GM21526 (cell line): ENCODE results near the gene ZNF624.
"Not testable (repeated sequence)": the region's sequence is repeated elsewhere in the genome, so short reads cannot be mapped to it uniquely, and the experiment has no call there.

Experiments used
- ATAC-seq: cut with Tn5 transposase; IDR thresholded peaks from one replicate; pipeline ENCODE4 v1.9.1; 2021; ENCODE audit warnings: moderate library complexity; ENCODE audit not compliant: unreplicated experiment, low FRiP score

ZNF624 gene

DNA sequence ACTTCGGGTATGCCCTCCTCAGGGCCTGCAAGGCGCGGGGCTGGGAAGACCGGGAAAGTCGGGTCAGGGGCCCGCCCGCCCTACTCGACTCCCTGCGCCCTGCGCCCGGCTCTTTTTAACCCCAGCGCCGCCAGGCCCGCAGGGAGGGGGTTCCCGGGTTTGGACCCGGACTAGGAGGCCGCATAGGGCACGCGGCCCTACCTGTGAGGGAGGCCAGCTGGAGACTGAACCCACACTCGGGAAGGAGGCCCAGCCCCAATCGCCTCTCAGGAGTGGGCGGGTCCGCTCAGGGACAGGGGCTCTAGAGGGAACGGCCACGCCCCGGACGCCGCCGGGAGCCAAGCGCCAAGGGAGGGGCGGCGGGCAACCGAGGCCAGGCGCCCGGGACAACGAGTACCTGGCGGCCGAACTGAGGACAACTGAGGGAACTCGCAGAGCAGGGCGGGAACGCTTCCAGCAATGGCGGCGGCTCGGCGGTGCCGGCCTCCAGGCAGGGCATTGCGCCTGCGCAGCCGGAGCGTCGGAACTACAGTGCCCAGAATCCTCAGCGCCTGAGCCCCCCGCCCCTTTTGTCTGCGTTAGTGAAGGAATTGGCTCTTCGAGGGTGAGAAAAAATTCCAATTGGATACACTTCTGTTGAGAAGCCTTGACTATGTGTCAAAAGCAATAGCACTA, at the start of gene ZNF624:
ZNF624 (minus strand) TSS at position 484 of the 675 bp plus-strand sequence.
- peak; percentile 90 for ATAC-seq

DNA sequence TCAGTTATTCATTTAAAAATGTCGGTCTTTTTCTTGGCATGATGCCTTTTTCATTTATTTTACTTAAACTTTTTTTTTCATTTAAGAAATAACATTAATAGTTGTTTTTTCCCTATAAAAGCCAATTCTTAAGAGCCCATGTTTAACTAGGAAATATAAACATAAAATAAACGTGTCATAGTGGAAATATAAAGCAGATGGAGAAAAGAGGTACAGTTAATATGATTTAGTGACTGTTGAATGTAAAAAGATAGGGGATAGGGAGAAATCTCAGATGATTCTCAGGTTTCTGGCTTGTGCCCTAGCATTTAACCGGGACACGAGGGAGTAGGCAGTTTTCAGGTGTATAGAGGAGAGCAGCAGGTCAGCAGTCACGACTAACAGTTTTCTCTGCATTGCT, 44.0 kb upstream of the ZNF624 start:
- ATAC-seq = not testable (repeated sequence)

DNA sequence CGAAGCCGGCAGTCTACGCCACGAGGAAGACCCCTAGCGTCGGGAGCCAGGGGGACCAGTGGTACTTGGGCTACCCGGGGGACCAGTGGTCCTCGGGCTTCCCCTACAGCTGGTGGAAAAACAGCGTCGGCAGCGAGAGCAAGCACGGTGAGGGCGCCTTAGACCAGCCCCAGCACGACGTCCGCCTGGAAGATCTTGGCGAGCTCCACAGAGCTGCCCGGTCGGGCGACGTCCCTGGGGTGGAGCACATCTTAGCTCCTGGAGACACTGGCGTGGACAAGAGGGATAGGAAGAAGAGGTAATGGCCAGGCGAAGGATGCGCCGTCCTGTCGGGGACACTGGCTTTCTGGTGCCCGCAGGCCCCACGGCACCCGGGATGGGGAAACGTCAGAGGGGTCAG, 36.8 kb upstream of the ZNF624 start:
- not testable (repeated sequence) for ATAC-seq

DNA sequence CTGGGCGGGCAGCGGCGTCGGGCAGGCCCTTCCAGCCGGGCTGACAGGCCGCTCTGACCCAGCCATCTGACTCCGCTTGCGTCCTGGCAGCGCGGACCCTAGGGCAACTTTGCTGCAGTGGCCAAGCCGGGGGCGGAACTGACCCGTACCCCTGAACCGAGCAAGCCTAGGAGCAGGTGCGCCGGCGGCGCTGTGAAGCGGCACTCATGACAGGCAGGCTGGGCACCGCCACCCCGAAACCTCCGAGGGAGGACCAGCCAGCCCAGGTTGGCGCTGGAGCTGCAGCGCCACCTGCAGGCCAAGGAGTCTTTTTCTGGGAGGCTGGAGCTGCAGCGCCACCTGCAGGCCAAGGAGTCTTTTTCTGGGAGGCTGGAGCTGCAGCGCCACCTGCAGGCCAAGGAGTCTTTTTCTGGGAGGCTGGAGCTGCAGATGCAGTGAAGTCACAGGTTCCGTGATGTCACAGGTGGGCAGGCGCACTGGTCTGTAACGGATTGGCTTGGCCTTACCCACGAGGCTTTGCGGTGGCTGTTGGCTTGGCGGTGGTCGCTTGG, 36.2 kb upstream of the ZNF624 start, which contains the start of gene CCDC144A:
CCDC144A (plus strand) TSS at position 511 of the 551 bp plus-strand sequence. CDS start 160 bp downstream, outside the sequence.
- not testable (repeated sequence) for ATAC-seq

DNA sequence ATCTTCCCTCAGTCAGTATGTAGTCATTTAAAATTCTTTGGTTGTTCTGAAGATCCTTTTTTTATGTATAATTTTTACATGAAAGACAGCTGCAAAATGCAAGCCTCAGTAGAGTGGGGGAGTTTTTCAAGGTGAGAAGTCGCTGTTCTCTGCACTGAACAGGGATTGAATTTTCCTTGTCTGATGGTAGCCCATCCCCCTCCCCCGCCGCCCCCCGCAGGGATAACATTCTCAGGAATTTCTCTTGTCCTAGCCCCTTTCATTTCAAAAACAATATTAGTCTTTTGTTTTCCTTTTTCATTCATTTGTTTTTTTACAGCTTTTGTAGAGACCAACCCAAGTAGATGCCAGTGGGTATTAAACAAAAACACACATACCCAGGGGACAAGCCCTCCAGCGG, 33.5 kb upstream of the ZNF624 start:
- not testable (repeated sequence) for ATAC-seq

DNA sequence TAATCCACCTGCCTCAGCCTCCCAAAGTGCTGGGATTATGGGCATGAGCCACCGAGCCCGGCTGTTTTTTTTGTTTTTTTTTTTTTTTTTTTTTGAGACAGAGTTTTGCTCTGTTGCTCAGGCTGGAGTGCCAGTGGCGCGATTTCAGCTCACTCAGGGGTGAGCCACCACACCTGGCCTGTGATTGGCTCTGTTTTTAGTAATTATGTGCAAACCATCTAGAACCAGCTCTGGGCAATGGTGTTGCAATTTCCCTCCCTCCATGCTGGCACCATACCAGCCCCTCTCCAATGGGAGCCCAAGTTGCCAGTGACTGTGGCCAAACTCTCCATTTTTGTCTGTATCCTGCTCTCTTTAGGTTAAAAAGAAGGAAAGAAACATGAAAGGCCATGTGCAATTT, 32.4 kb upstream of the ZNF624 start:
- not testable (repeated sequence) for ATAC-seq

DNA sequence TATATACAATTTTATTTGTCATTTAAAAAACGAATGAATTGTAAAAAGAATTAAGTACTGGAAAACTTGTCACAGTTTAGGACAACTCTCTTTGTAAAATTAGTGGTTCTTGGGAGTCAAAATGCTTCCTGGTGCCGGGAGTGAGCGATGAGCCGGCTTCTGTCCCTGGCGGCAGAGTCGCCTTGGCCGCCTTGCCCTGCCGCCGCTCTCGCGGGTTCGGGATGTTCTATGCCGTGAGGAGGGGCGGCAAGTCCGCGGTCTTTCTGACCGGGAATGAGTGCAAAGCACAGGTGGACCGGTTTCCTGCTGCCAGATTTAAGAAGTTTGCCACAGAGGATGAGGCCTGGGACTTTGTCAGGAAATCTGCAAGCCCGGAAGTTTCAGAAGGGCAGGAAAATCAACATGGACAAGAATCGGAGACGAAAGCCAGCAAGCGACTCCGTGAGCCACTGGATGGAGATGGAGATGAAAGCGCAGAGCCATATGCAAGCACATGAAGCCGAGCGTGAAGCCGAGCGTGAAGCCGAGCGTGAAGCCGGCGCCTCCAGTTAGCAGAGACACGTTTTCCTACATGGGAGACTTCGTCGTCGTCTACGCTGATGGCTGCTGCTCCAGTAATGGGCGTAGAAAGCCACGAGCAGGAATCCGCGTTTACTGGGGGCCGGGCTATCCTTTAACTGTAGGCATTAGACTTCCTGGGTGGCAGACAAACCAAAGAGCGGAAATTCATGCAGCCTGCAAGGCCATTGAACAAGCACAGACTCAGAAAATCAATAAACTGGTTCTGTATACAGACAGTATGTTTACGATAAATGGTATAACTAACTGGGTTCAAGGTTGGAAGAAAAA, 29.9 kb upstream of the ZNF624 start:
- ATAC-seq = not testable (repeated sequence)

DNA sequence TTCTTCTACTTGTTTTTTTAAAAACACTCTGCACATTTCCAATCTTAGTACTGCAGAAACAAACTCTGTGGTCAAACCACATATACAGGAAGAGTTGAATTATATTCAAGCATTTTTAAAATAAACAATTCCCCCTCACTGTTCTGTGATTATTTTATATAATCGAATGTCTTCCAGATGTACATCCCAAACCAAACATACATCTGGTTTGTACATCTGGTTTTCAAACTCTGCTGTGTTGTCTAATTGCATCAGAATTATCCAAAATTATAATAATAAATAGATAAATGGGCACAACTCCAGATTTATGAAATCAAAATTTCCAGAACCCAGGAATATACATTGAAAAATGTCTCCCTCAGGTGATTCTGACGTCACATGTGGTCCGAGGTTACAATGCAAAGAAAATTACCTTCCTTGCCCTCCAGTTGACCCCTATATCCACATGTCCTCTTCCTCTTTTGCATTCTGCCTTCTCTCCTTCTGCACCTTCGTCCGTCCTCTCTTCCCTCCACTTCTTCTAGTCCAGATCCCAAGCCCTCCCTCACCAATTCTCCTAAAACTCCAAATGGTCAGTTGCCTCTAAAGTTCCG, 23.1 kb upstream of the ZNF624 start:
- no peak for ATAC-seq

DNA sequence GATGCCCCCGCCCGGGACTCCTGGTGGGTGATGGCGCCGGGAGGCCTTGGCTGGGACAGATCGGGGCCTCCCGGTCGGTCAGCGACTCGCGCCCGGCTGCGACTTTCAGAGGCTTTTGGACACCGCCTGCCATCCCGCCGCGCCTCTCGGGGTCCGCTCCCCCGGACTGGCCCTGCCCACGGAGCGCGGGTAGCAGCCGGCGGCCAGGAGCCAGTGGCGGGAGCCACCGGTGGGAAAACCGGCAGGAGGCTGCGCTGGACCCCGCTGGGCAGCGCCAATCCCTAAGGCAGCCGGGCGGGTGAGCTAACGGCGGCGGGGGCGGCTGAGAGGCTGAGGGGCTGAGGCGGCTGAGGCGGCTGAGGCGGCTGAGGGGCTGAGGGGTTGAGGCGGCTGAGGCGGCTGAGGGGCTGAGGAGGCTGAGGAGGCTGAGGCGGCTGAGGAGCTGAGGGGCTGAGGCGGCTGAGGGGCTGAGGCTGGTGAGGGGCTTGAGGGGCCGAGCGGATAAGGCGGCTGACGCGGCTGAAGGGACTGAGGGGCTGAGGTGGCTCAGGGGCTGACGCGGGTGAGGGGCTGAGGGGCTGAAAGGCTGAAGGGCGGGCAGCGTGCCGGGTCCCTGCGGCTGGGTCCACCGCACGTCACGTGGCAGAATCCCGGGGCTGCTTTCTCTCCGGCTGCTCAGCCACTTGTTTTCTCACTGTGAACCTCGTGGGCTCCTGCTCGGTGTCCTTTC, 13.4 kb upstream of the ZNF624 start:
- ATAC-seq = not testable (repeated sequence)

DNA sequence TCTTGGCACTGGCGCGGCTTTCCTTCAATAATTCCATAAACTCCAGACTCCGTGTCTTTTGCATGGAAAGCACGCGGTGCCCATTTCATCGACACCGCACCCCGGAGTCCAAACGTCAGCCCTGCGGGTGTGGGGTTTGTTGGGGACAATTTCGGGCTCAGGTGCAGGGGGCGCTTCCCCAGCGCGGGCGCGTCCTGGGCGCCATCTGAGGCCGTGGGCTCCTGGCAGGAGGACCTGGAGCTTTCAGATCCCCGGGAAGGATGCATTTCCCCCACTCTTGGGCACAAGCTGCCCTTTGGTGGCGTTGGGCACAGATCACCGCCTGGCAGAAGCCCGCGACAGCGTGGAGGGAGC, 12.9 kb upstream of the ZNF624 start:
- not testable (repeated sequence) for ATAC-seq

DNA sequence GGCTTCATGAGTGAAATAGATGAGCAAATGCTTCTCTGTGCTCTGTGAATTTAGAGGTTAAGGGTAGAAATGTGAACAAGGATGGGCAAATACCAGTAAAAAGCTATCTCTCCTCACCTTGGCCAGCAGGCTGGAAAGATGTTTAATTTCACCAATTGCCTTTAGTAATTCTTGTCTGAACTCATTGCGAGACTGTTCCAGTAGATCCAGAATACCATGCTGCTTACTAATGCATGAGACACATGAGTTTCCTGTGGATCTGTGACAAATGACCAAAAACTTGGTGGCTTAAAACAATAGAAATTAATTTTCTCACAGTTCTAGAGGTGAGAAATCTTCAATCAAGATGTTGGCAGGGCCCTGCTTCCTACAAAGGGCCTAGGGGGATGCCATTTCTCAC, 9.3 kb upstream of the ZNF624 start:
- ATAC-seq = no peak

DNA sequence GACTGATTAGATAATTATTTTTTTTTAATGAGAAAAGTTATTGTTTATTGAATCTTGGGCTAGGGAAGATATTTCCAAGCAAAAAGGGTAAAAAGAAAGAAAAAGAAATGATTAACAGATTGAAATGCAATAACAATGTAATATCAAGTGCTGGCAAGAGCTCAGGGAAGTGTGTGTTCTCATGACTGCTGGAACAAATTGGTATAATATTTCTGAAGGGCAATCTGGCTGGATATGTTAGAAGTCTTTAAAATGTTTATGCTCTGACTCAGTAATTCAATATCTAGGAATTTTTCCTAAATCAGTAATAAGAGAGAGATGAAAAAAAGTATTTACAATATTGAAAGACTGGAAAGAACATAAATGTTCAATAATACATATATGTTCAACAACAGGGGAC, 7.6 kb upstream of the ZNF624 start:
- ATAC-seq = no peak

DNA sequence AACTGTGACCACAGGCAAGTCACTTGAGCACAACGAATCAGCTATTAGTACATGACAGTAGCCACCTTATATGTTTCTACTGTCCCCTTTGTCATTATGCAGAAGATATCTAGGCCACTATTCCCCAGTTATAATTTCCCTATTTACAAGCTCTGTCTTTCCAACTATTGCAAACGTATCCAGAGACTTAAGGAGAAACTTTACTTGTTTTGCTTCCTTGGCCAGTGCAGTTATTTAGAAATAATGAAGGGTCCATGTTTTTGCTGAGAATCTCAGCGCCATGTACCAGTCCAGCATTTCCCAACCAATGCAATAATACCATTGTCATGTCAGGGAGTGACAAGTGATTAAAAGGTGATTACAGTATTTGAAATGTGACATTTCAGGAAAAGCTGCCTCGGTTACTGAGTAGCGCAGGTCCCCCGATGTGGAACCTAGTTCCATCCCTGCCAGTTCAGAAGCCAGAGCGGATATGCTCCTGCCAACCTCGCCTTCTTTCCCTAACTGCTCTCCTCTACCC, 743 bp downstream of the ZNF624 start:
- ATAC-seq = peak; percentile 28

DNA sequence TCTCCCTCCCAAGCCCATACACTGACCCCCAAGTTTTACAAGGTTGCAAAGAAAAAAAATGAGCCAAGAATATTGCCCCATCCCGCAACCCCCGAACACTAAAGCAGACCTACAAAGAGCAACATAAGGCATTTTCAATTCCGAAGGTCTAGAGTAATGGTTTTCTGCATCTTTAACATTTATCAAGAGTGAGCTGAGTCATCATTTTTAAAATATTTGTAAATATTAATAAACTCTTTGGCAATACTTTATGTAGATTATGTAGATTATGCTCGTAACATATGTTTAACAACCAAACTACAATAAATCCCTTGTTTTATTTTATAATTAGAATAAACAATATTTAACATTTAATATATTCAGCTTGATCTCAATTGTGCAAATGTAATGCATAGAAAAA, 1.4 kb downstream of the ZNF624 start:
- ATAC-seq = no peak

DNA sequence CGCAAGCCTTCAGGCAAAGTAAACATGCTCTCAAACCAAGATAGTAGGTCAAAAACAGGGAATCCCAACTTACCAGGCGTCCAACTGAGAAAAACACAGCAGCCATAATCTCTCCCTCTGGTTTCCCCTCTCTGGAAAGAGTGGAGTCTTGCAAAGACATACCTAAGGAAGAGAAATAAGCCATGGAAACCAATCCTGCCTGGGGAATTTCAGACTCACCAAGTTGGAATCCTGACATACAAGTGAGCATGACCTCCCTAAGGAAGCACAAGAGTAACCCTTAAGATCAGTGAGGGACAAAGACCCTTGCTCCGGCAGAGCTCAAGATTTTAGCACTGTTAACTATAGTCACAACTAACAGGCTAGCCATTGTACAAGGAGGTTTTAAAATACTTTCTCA, 4.1 kb downstream of the ZNF624 start:
- ATAC-seq = no peak

DNA sequence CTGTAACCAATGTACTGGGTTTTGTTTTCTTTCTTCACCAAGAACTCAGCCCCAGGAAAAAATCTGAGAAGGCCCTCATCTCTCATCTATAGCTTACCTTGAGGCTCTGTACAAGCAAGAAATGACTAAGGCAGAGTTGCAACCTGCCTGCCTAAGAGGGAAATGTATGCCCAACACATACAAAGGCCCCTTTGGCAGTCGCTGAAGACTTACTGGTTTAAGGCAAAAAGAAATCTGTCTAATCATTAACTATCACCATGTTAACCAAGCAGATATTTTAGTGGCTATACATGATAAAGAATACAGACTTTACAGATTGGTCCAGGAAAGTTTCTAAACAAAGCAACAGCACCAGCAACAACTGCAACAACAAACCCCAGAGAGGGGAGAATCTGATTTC, 14.2 kb downstream of the ZNF624 start:
- ATAC-seq = no peak

DNA sequence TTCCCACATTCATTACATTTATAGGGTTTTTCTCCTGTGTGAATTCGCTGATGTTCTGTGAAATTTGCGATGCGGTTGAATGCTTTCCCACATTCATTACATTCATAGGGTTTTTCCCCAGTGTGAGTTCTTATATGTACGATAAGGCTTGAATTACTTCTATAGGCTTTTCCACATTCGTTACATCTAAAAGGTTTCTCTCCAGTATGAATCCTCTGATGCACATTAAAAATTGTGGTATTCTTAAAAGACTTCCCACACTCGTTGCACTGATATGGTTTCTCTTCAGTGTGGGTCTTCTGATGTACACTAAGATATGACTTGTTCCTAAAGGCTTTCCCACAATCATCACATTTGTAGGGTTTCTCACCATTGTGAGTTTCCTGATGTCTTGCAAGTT, 30.4 kb downstream of the ZNF624 start:
- no peak for ATAC-seq

DNA sequence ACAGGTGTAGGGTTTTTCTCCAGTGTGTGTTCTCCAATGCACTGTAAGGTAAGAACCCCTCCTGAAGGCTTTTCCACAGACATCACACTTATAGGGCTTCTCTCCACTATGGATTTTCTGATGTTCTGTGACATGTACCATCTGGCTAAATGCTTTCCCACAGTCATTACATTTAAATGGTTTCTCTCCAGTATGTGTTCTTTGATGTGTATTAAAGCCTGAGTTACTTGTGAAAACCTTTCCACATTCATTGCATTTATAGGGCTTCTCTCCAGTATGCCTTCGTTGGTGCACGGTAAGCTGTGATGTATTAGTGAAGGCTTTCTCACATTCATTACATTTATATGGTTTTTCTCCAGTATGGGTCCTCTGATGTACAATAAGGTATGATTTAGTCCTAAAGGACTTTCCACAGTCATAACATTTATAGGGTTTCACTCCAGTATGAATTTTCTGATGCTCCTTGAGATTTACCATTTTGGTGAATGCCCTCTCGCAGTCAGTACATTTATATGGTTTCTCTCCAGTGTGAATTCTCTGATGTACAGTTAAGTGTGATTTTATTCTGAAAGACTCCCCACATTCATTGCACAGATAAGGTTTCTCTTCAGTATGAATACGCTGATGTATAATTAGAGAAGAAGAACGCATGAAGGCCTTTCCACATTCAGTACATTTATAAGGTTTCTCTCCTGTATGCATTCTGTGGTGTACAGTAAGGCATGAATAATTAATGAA, 30.9 kb downstream of the ZNF624 start:
- no peak for ATAC-seq

DNA sequence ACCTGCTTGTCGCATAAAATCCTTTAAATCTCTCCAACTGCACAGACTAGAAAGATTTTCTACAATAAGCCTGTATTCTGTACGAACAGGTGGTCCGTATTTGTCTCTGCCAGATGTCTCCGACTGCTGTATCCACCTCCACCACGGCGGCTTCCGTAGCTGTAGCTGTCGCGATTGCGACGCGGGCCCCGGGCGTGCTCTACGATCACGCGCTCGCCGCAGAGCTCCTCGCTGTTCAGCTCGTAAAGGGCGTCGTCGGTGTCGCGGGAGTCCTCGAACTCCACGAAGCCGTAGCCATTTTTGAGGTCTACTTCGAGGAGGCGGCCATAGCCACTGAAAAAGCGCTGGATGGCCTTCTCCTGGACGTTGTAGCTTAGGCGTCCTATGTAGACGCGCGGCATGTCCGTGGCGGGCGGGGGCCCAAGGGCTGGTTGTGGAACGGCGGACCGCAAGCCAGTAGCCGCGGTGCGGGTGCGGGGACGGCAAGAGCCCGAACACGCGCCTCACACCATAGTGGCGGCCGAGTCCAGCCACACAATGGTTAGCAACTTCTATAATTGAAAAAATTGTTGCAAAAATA, 36.1 kb downstream of the ZNF624 start:
- ATAC-seq = no peak
